ENCODE measurements around the gene FNDC7. TPM values are rescaled to one million over a fixed set of nuclear protein-coding genes. Genes with fewer than 3 reads are reported as not detected.

FNDC7 gene
- polyA plus RNA-seq, 1 donor, result not detected

DNA sequence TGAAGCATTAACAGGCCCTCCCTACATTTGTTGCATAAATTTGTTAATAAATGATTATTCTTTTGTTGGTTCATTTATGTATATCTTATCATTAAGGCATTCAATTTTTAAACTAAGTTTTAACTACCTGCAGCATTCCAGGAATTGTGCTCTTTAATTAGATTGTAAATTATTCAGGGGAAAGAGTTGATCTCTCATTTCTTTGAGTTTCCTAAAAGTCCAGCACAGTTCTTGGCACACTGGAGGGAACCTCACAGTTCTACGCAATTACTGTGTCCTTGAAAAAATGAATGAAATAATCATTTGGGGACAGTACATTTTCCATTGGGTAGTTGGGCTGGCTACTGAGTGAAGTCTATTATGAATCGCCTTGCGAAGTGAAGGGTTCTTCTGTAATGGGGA lies 33.3 kb downstream of the FNDC7 start:
- Histone ChIP-seq H3K27me3 (ENCODE audit: control insufficient read depth, insufficient read depth, low read length) (no peaks in the 10 kb centered on the region), H3K9me3 (ENCODE audit: control insufficient read depth, low read depth, low read length) (no peaks in the 10 kb centered on the region), H3K27ac (ENCODE audit: low read length) (peak overlapping the region; percentile 99), H3K36me3 (ENCODE audit: control insufficient read depth, insufficient read depth, low read length) (peaks cover 8% of the 10 kb centered on the region), H3K4me3 (ENCODE audit: low read length) (no peak overlapping the region), H3K4me1 (ENCODE audit: control insufficient read depth, insufficient read depth, low read length) (no peaks in the 10 kb centered on the region)
- no peak for DNase-seq
- no CpG with 5 or more reads among the region's 3 CpGs for WGBS (ENCODE audit: insufficient coverage, low lambda C conversion rate)

DNA sequence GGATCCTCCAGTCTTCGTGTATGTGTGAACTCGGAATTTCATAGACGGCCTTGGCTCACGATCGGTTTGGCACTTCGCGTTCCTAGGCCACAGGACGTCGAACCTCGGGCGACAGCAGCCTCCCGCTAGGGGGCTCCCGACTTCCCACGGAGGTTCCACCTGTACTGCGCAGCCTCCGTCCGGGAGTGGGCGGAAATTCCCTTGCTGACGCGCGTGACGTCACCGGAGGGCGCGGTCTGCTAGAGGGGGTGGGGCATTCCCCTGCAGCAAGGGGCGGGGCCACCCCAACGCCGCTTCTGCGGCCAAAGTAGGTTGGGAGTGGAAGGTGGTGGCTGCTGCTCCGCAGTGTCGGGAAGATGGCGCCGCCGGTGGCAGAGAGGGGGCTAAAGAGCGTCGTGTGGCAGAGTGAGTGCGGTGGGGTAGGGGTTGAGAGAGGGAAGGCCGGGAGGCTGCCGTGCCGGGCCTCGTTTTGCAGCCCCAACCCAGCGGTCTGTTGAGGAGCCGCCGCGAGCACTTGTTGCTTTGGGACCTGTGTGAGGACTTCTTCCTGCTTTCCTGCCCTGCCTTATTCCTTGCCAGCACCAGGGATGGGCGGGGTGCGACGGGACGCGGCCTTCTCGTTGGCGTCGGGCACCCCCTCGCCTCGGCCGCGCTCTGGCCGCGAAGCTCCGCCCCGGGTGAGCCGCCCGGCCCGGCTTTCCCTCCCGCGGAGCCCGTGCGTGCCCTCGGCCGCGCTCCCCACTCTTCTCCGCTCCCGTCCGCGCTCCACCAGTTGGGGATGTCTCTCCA lies 33.9 kb downstream of the FNDC7 start, which contains the start of gene STXBP3:
TSS of gene STXBP3 (plus strand) at position 293 of the 789 bp plus-strand sequence. CDS start at position 357, 64 bp downstream.
- WGBS (ENCODE audit: insufficient coverage, low lambda C conversion rate), result no CpG with 5 or more reads among the region's 75 CpGs
- no peaks in the 10 kb centered on the region for H3K27me3 ChIP-seq (ENCODE audit: control insufficient read depth, insufficient read depth, low read length)
- peak within 1 kb of the TSS; percentile 96 for H3K4me3 ChIP-seq (ENCODE audit: low read length)
- H3K9me3 ChIP-seq (ENCODE audit: control insufficient read depth, low read depth, low read length), result no peaks in the 10 kb centered on the region
- no peaks in the 10 kb centered on the region for H3K4me1 ChIP-seq (ENCODE audit: control insufficient read depth, insufficient read depth, low read length)
- peak; percentile 97 to 98 for DNase-seq
- peaks cover 9% of the 10 kb centered on the region for H3K36me3 ChIP-seq (ENCODE audit: control insufficient read depth, insufficient read depth, low read length)
- peak within 1 kb of the TSS; percentile 99 for H3K27ac ChIP-seq (ENCODE audit: low read length)

DNA sequence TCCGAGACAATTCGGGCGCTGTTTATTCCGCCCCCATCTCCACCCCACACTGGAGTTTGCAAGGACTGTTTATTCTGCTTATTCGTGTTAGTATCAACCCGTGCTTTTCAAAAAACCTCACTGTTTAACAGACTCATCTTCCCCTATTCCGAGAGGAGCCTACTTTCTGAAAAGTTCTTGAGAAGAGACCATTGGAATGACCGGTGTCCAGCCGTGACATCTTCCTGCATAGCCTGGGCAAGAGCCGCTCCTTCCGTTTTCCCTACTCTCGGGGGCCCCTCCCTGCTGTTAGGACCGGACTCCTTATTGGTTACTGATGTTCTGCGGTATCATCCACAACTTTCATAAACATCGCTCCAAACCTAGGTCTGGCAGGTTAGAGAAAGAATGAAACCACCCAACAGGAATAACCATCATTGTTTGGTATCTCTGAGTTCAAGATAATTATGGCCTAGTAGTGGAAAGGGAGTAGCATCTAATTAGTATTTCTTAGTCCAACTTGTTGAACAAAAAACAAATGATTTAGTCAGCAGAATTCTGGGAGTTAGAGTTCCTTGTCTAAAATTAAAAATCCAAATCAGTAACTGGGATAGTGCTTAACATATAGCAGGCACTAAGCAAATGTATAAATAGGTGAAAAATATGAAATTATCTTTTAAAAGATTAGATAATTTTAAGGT lies 34.6 kb downstream of the FNDC7 start:
- Histone ChIP-seq H3K4me1 (ENCODE audit: control insufficient read depth, insufficient read depth, low read length) (no peaks in the 10 kb centered on the region), H3K9me3 (ENCODE audit: control insufficient read depth, low read depth, low read length) (no peaks in the 10 kb centered on the region), H3K4me3 (ENCODE audit: low read length) (peak overlapping the region; percentile 96), H3K27me3 (ENCODE audit: control insufficient read depth, insufficient read depth, low read length) (no peaks in the 10 kb centered on the region), H3K36me3 (ENCODE audit: control insufficient read depth, insufficient read depth, low read length) (peaks cover 10% of the 10 kb centered on the region), H3K27ac (ENCODE audit: low read length) (peak overlapping the region; percentile 99)
- no CpG with 5 or more reads among the region's 15 CpGs for WGBS (ENCODE audit: insufficient coverage, low lambda C conversion rate)
- DNase-seq, result peak; percentile 75 to 86

DNA sequence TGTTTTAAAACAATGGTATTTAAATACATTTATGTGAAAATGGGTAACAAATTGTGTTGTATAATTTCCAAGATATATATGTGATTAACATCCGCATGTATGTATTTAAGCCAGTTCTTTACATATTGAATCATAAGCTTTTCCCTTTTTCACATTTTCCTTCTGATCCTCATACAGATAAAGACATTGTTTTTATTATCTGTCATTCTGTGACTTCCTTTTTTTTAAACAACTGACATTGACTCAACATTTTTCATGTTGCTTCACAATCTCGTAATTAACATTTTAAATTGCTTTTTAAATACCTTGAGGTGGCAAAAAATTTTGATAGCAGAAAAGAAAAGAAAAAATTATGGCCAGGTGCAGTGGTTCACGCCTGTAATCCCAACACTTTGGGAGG lies 35.2 kb downstream of the FNDC7 start:
- no peaks in the 10 kb centered on the region for H3K4me1 ChIP-seq (ENCODE audit: control insufficient read depth, insufficient read depth, low read length)
- H3K27ac ChIP-seq (ENCODE audit: low read length), result peak overlapping the region; percentile 99
- no peak for DNase-seq
- WGBS (ENCODE audit: insufficient coverage, low lambda C conversion rate), result 100% methylated on average over 1 of the region's 3 CpGs
- H3K9me3 ChIP-seq (ENCODE audit: control insufficient read depth, low read depth, low read length), result no peaks in the 10 kb centered on the region
- no peaks in the 10 kb centered on the region for H3K27me3 ChIP-seq (ENCODE audit: control insufficient read depth, insufficient read depth, low read length)
- no peak overlapping the region for H3K4me3 ChIP-seq (ENCODE audit: low read length)
- H3K36me3 ChIP-seq (ENCODE audit: control insufficient read depth, insufficient read depth, low read length), result peaks cover 12% of the 10 kb centered on the region

DNA sequence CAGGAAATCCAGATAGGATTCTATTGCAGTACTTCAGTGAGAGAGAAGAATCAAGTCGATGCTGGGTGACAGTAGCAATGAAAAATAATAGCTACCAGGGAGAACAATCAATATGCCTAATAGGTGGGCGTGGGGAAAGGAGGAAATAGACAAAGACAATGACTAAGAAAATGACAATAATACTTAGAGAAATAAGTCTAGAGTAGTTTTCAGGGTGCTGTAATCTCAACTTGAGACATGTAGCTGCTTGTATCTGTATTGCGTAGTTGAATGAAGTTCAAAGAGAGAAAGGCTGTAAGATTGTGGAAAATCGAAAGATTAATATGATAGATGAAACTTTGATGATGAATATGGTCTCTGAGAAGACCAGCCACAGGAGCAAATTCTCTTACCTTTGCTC lies 36.4 kb downstream of the FNDC7 start:
- Histone ChIP-seq H3K9me3 (ENCODE audit: control insufficient read depth, low read depth, low read length) (no peaks in the 10 kb centered on the region), H3K4me1 (ENCODE audit: control insufficient read depth, insufficient read depth, low read length) (no peaks in the 10 kb centered on the region), H3K4me3 (ENCODE audit: low read length) (no peak overlapping the region), H3K27me3 (ENCODE audit: control insufficient read depth, insufficient read depth, low read length) (no peaks in the 10 kb centered on the region), H3K36me3 (ENCODE audit: control insufficient read depth, insufficient read depth, low read length) (peaks cover 15% of the 10 kb centered on the region), H3K27ac (ENCODE audit: low read length) (no peak overlapping the region)
- no CpG with 5 or more reads among the region's 4 CpGs for WGBS (ENCODE audit: insufficient coverage, low lambda C conversion rate)
- DNase-seq, result no peak

DNA sequence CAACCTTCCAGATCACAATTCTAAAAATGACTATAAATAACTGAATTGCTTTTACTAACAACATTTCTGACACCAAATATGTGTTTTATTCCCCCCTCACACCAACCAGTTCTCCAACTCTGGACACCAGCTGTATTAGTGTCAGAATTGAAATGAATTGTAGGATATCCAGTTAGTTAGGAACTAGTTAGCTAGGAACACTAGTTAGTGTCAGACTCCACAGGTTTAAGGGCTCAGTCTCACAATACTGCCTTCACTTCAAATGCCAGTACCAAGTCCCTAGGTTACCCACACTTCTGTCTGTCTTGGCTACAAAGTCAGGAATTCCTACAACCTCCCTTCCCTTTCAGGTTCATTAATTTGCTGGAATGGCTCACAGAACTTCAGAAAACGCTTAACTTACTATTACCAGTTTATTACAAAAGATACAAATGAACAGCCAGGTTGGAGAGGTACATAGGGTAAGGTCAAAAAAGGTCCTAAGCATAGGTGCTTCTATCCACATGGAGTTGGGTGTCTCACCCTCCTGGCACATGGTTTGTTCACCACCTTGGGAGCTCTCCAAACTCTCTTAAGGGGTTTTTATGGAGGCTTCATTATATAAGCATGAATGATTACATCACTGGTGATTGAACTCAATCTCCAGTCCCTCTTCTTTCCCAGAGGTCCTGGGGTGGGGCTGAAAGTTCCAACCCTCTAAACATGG lies 37.9 kb downstream of the FNDC7 start:
- Histone ChIP-seq H3K36me3 (ENCODE audit: control insufficient read depth, insufficient read depth, low read length) (peaks cover 20% of the 10 kb centered on the region), H3K27ac (ENCODE audit: low read length) (no peak overlapping the region), H3K4me1 (ENCODE audit: control insufficient read depth, insufficient read depth, low read length) (no peaks in the 10 kb centered on the region), H3K27me3 (ENCODE audit: control insufficient read depth, insufficient read depth, low read length) (no peaks in the 10 kb centered on the region), H3K9me3 (ENCODE audit: control insufficient read depth, low read depth, low read length) (no peaks in the 10 kb centered on the region), H3K4me3 (ENCODE audit: low read length) (no peak overlapping the region)
- no peak for DNase-seq
- WGBS (ENCODE audit: insufficient coverage, low lambda C conversion rate), result no CpG with 5 or more reads among the region's 1 CpG

DNA sequence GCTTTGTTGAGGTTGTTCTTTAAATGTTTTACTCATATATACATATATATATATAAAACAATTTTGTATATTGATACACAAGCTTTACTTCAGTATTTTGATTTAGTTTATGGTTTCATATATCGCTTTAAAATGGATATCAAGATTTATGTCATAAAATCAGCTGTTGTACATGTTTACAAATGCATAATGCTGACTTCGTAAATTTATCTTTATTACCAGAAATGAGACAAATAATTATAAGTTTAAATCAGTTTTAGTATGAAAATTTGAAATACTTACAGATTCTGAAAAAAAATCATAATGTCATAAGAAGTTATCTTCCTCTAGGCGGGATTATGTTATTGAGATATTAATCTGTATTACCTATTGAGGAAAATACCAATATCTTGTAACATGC lies 40.7 kb downstream of the FNDC7 start:
- no peak overlapping the region for H3K27ac ChIP-seq (ENCODE audit: low read length)
- H3K9me3 ChIP-seq (ENCODE audit: control insufficient read depth, low read depth, low read length), result no peaks in the 10 kb centered on the region
- no peaks in the 10 kb centered on the region for H3K4me1 ChIP-seq (ENCODE audit: control insufficient read depth, insufficient read depth, low read length)
- H3K4me3 ChIP-seq (ENCODE audit: low read length), result no peak overlapping the region
- no peak for DNase-seq
- 86% methylated on average over 3 of the region's 3 CpGs for WGBS (ENCODE audit: insufficient coverage, low lambda C conversion rate)
- H3K36me3 ChIP-seq (ENCODE audit: control insufficient read depth, insufficient read depth, low read length), result peaks cover 19% of the 10 kb centered on the region
- no peaks in the 10 kb centered on the region for H3K27me3 ChIP-seq (ENCODE audit: control insufficient read depth, insufficient read depth, low read length)

DNA sequence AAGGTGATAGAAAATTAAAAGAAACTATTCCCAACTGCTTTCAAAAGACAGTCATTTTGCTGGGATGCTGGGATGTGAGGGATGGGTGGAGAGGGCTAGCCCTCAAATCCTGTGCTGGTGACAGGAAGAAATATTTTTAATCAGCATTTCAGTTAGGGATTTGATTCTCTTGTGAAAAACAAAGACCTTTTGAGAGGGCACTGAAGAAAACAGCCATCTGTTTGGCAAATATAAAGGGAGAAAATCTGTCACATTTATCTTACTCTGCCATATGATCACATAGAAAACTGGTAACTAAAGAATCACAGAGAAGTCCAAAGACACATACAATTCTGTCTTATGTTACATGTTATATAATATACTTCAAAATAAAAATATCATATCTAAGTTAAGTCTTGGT lies 46.1 kb downstream of the FNDC7 start:
- no peaks in the 10 kb centered on the region for H3K4me1 ChIP-seq (ENCODE audit: control insufficient read depth, insufficient read depth, low read length)
- no peaks in the 10 kb centered on the region for H3K9me3 ChIP-seq (ENCODE audit: control insufficient read depth, low read depth, low read length)
- no peak overlapping the region for H3K4me3 ChIP-seq (ENCODE audit: low read length)
- peaks cover 21% of the 10 kb centered on the region for H3K36me3 ChIP-seq (ENCODE audit: control insufficient read depth, insufficient read depth, low read length)
- no peak overlapping the region for H3K27ac ChIP-seq (ENCODE audit: low read length)
- no peaks in the 10 kb centered on the region for H3K27me3 ChIP-seq (ENCODE audit: control insufficient read depth, insufficient read depth, low read length)
- DNase-seq, result no peak

DNA sequence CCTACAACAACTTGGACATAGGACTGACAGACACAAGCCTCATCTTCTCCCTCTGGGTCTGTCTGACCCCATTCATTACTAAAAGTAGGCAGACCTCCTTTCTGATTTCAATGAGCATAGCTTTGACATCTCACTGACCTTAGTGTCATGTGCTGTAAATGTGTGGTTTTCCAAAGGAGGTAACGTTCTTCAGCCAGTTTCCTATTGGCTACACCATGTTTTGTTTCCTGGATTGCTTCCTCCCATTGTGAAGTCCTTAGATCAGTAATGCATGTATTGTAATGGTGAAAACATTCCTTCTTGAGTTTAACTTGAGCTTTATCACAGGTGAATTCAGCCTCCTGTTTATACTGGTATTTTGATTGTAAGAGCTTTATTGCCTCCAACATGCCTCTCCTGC lies 54.4 kb downstream of the FNDC7 start:
- H3K4me1 ChIP-seq (ENCODE audit: control insufficient read depth, insufficient read depth, low read length), result no peaks in the 10 kb centered on the region
- no peaks in the 10 kb centered on the region for H3K27me3 ChIP-seq (ENCODE audit: control insufficient read depth, insufficient read depth, low read length)
- peaks cover 40% of the 10 kb centered on the region for H3K36me3 ChIP-seq (ENCODE audit: control insufficient read depth, insufficient read depth, low read length)
- no peaks in the 10 kb centered on the region for H3K9me3 ChIP-seq (ENCODE audit: control insufficient read depth, low read depth, low read length)
- no CpG with 5 or more reads among the region's 1 CpG for WGBS (ENCODE audit: insufficient coverage, low lambda C conversion rate)
- H3K4me3 ChIP-seq (ENCODE audit: low read length), result no peak overlapping the region
- DNase-seq, result no peak
- no peak overlapping the region for H3K27ac ChIP-seq (ENCODE audit: low read length)

DNA sequence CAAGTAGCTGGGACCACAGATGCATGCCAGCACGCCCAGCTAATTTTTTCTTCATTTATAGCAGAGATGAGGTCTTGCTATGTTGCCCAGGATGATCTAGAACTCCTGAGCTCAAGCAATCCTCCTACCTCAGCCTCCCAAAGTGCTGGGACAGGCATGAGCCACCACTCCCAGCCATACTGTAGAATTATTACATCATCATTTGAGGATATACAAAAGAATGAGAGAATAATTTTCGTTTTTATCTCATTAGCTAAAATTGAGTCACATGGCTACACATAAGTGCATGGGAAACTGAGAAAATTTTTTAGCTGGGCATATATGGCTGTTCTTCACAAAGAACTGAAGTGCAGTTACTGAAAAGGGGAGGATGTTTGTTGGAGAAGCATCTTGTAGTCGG lies 55.0 kb downstream of the FNDC7 start:
- no peak overlapping the region for H3K4me3 ChIP-seq (ENCODE audit: low read length)
- no peak for DNase-seq
- H3K36me3 ChIP-seq (ENCODE audit: control insufficient read depth, insufficient read depth, low read length), result peaks cover 40% of the 10 kb centered on the region
- WGBS (ENCODE audit: insufficient coverage, low lambda C conversion rate), result no CpG with 5 or more reads among the region's 3 CpGs
- H3K9me3 ChIP-seq (ENCODE audit: control insufficient read depth, low read depth, low read length), result no peaks in the 10 kb centered on the region
- H3K27ac ChIP-seq (ENCODE audit: low read length), result no peak overlapping the region
- H3K4me1 ChIP-seq (ENCODE audit: control insufficient read depth, insufficient read depth, low read length), result no peaks in the 10 kb centered on the region
- H3K27me3 ChIP-seq (ENCODE audit: control insufficient read depth, insufficient read depth, low read length), result no peaks in the 10 kb centered on the region
